ENCODE results near the gene UBE2O.

Gene UBE2O

DNA sequence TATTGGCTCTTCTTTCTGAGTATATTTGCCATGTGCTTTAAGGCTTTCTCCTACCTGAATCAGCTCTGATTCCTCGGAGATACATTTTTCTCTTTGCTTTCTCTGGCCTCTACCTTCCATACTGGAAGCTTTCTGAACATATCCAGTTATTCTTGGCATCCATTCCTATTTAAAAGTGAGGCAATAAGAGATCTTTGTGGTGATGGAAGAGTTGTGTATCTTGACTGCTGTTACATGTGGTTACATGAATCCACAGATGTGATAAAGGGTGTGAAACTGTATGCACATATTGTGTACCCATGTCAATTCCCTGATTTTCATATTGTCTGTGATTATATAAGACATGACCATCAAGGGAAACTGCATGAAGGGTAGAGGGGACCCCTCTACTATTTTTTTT is 24.4 kb downstream of the UBE2O start:
- no peak overlapping the region for H3K27ac ChIP-seq
- no peak for TF ChIP-seq ZFX (IDR thresholded peaks at IDR 0.05)
- TF ChIP-seq, protein P1, sequence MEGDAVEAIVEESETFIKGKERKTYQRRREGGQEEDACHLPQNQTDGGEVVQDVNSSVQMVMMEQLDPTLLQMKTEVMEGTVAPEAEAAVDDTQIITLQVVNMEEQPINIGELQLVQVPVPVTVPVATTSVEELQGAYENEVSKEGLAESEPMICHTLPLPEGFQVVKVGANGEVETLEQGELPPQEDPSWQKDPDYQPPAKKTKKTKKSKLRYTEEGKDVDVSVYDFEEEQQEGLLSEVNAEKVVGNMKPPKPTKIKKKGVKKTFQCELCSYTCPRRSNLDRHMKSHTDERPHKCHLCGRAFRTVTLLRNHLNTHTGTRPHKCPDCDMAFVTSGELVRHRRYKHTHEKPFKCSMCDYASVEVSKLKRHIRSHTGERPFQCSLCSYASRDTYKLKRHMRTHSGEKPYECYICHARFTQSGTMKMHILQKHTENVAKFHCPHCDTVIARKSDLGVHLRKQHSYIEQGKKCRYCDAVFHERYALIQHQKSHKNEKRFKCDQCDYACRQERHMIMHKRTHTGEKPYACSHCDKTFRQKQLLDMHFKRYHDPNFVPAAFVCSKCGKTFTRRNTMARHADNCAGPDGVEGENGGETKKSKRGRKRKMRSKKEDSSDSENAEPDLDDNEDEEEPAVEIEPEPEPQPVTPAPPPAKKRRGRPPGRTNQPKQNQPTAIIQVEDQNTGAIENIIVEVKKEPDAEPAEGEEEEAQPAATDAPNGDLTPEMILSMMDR (conservative IDR thresholded peaks at IDR 0.05): no peak

DNA sequence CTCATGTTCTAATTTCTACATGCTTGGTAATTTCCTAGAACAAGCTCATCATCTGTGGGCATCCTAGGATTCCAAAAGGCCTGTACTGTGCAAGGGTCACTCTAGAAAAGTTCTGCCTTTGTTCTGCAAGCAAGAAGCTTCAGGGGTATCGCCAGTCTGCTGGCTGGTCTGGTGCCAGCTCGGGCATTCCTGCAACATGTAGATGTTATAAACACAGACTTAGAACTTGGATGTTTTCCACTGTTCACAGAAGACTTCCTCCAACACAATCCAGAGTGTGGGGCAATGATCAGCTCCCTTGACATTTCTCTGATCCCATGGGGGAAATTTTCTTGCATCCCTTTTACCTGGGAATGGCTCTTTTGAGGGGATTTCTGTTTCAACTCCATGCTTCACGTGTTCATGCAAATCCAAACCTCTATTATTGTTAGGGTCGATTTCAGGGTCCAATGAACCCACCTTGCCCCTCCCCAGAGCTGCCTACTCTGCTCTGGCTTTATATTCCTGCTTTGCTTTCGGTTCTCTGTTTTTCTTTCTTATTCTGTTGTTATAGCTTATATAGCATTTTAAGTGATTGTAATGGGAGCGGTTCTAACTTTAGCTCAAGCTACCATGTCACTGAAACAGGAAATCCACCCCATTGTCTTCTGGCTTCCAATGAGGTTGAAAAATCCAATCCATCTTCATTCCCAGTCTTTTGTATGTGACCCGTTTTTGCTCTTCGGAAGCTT is 25.3 kb downstream of the UBE2O start:
- H3K27ac ChIP-seq: no peak overlapping the region
- TF ChIP-seq, protein P1 (conservative IDR thresholded peaks at IDR 0.05): no peak

DNA sequence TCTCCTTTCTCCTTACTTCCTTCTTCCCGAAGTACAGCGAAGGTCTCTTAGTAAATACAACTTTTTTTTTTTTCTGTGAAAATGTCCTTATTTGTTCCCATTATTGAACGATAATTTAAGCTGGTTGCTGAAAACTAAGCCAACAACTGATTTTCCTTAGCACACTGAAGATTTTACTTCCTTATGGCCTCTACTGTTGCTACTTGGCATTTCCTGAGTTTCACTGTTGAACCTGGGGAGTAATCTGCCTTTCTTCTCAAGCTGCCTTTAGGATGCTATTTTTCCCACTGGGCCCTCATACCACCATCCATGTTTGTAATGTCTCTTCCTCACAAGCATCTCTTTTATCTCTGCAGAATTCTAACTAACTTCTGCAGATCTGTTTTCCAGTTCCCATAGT is 26.1 kb downstream of the UBE2O start:
- H3K27ac ChIP-seq: no peak overlapping the region
- no peak for TF ChIP-seq ZFX (IDR thresholded peaks at IDR 0.05)

DNA sequence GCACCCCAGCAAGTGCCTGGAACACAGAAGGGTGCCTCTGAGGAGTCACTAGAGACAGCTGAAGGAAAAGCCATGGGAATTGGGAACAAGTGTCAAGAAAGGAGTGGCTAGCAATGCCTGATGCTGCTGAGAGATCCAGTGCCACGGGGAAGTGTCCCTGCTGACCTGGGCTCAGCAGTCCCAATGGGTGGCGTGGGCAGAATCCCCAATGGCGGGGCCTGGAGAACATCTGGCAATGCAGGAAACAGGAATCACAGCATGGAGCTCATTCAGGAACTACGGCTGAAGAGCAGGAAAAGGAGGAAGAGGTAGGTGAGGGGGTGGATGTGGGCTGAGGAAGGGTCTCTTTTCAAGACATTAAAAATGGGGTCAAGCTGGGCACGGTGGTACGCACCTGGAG is 30.1 kb downstream of the UBE2O start:
- TF ChIP-seq, protein P1 (conservative IDR thresholded peaks at IDR 0.05): no peak
- TF ChIP-seq ZFX (IDR thresholded peaks at IDR 0.05): no peak
- no peak overlapping the region for H3K27ac ChIP-seq

DNA sequence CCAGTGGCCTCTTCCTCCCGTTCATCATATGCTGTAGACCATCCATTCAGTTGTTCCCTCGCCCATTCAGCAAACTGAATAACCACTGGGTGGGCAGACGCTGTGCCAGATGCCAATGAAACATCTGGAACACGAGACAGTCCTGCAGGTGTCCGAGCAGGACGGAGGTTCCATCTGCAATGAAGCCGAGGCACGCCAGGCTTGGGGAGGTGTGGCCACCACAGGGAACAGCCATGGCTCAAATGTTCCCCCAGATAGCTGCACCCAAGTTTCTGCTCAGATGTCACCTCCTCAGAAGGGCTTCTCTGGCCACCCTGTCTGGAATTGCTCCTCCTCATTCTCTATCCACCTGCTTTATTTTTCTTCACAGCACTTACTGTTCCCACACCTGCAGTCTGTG is 30.5 kb downstream of the UBE2O start:
- no peak overlapping the region for H3K27ac ChIP-seq
- TF ChIP-seq, protein P1 (conservative IDR thresholded peaks at IDR 0.05): no peak
- no peak for TF ChIP-seq ZFX (IDR thresholded peaks at IDR 0.05)

DNA sequence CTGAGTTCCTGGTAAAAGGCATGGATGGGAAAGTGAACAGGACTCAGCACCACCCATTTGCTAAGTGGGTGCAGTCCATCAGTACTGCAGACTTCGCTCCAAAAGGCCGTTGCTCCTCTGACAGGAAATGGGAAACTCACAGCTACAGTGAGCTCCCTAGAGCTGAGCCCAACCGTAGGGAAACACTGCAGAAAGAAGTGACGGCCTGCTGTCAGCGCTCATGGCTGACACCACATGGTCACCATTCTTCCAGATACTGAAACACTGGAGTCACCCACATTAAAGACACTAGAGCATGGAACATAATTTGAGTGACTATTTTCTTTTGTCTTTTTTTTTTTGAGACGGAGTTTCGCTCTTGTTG is 31.9 kb downstream of the UBE2O start:
- H3K27ac ChIP-seq: no peak overlapping the region
- TF ChIP-seq ZFX (IDR thresholded peaks at IDR 0.05): no peak
- TF ChIP-seq, protein P1 (conservative IDR thresholded peaks at IDR 0.05): no peak

DNA sequence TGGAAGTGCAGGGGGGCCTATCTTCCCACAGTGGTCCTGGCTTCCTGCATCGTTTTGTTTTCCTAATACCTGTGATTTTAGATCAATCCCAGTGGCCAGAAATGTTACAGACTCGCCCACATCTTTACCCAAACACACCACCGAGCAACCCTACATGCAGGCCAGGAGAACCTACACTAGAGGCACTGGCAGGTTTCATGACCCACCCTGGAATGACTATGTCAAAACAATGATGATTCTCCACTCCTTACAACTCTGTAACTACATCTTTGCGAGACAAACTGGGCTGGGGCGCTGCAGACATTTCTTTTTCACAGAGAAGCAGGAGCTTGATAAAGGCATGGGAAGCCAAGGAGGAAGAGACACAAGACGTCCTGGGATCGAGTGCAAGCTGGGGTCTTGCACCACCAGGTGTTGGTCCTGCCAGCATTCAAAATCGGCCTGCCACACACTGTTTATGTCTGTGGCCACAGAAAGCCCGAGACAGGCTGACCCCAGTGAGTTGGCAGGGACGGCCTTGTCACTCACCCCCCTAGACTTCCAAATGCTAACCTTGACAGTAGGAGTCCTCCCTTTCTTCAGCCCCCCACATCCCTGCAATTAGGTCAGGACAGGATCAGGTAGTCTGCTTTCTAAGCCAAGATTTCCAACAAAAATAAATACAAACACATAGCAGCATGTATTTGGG is 32.5 kb downstream of the UBE2O start:
- H3K27ac ChIP-seq: no peak overlapping the region
- TF ChIP-seq, protein P1 (conservative IDR thresholded peaks at IDR 0.05): no peak
- no peak for TF ChIP-seq ZFX (IDR thresholded peaks at IDR 0.05)

All from C4-2B (cell line).